H1 (cell line): ENCODE data around the gene CNST. TPM values are rescaled to one million over a fixed set of nuclear protein-coding genes. Genes with fewer than 3 reads are reported as not detected.

ENCODE experiments used
- CTCF ChIA-PET: fragments of 300-600 bp; sonication (Branson Sonifier 250); formaldehyde crosslinking; loops from one replicate; lab custom pipeline; 2021; ENCODE audit not compliant: partially characterized antibody; lab: Charles Lee
- POLR2A ChIA-PET: fragments of 300-600 bp; sonication (Branson Sonifier 250); formaldehyde crosslinking; loops from one replicate; lab custom pipeline; 2021; ENCODE audit warnings: inconsistent platforms; ENCODE audit not compliant: partially characterized antibody; lab: Charles Lee
- DNase-seq, 2 experiments: peaks; one replicate each; pipeline versions ENCODE4 v3.0.0 to v3.0.0-alpha.2; 2010 to 2022; ENCODE audit warnings: low spot score in 2 of 2, low read depth in 1 of 2, mixed read lengths in 1 of 2
- FAIRE-seq: peaks from 2 replicates; lab custom pipeline; 2011; peaks lifted over from hg19 to GRCh38; lab: Jason Lieb, UNC
- H2AFZ ChIP-seq: 2 replicates; pipeline ENCODE4 v1.8.1; 2012; ENCODE audit warnings: low read length, inconsistent platforms
- H2AK5ac ChIP-seq: 2 replicates; pipeline ENCODE4 v1.6.1; 2013; ENCODE audit warnings: low read depth, low read length
- H2BK120ac ChIP-seq: replicated peaks from 2 replicates; pipeline ENCODE3; 2013; ENCODE audit warnings: low read depth, low read length, inconsistent platforms
- H2BK12ac ChIP-seq: 2 replicates; pipeline ENCODE4 v1.6.1; 2013; ENCODE audit warnings: low read depth, low read length
- H2BK15ac ChIP-seq: 2 replicates; pipeline ENCODE4 v1.6.1; 2013; ENCODE audit warnings: low read length
- H2BK20ac ChIP-seq: 2 replicates; pipeline ENCODE4 v1.6.1; 2013; ENCODE audit warnings: low read length
- H2BK5ac ChIP-seq: 2 replicates; pipeline ENCODE4 v1.6.1; 2013; ENCODE audit warnings: low read depth, low read length
- H3K14ac ChIP-seq: 2 replicates; pipeline ENCODE4 v1.6.1; 2013; ENCODE audit warnings: inconsistent platforms; ENCODE audit not compliant: insufficient read length
- H3K18ac ChIP-seq: 2 replicates; pipeline ENCODE4 v1.6.1; 2013; ENCODE audit warnings: low read length; ENCODE audit errors: extremely low read depth
- H3K23ac ChIP-seq: 2 replicates; pipeline ENCODE4 v1.6.1; 2013; ENCODE audit warnings: inconsistent platforms; ENCODE audit not compliant: insufficient read length
- H3K23me2 ChIP-seq: 2 replicates; pipeline ENCODE4 v1.6.1; 2013; ENCODE audit warnings: low read depth, low read length
- H3K27ac ChIP-seq: 2 replicates; pipeline ENCODE4 v1.6.1; 2011; ENCODE audit warnings: low read depth, low read length, inconsistent platforms
- H3K27me3 ChIP-seq, 4 experiments: replicated peaks in 1 of 4; 1 replicate in 1 of 4; 2 replicates in 3 of 4; pipeline versions ENCODE4 v1.6.1 to v1.8.1; 2011 to 2013; ENCODE audit warnings: low read length in 3 of 4, mild to moderate bottlenecking in 3 of 4, inconsistent platforms in 2 of 4, mixed read lengths in 2 of 4, moderate library complexity in 1 of 4; ENCODE audit not compliant: control insufficient read depth in 3 of 4, insufficient read depth in 3 of 4; ENCODE audit errors: extremely low read depth in 1 of 4
- H3K36me3 ChIP-seq, 4 experiments: 2 replicates each; pipeline versions ENCODE4 v1.6.1 to v1.8.1; 2011 to 2013; ENCODE audit warnings: mild to moderate bottlenecking in 4 of 4, low read length in 3 of 4, moderate library complexity in 2 of 4, control low read depth in 1 of 4, inconsistent platforms in 1 of 4; ENCODE audit not compliant: insufficient read depth in 4 of 4, control insufficient read depth in 2 of 4
- H3K4ac ChIP-seq: replicated peaks from 2 replicates; pipeline ENCODE3; 2013; ENCODE audit warnings: low read length, low read depth, mixed read lengths, inconsistent platforms; ENCODE audit not compliant: insufficient read length
- H3K4me1 ChIP-seq, 4 experiments: replicated peaks in 1 of 4; 1 replicate in 1 of 4; 2 replicates in 3 of 4; pipeline versions ENCODE4 v1.6.1 to v1.8.1; 2011 to 2013; ENCODE audit warnings: low read length in 3 of 4, inconsistent platforms in 2 of 4, mixed read lengths in 1 of 4; ENCODE audit not compliant: insufficient read depth in 4 of 4, control insufficient read depth in 3 of 4
- H3K4me2 ChIP-seq, 2 experiments: 2 replicates each; pipeline versions ENCODE4 v1.6.1 to v1.8.1; 2011 to 2013; ENCODE audit warnings: low read depth in 2 of 2, low read length in 2 of 2, control low read depth in 1 of 2, inconsistent platforms in 1 of 2, mild to moderate bottlenecking in 1 of 2; ENCODE audit not compliant: insufficient read depth in 1 of 2
- H3K4me3 ChIP-seq, 4 experiments: fragments of 200-600, 300-600 bp in 1 of 4; sonication (generic), shearing (Covaris generic), sonication (Bioruptor Twin) in 1 of 4; 2 replicates each; pipeline versions ENCODE4 v1.5.1 to v1.8.1; 2011 to 2016; ENCODE audit warnings: low read length in 4 of 4, low read depth in 3 of 4, control low read depth in 2 of 4, inconsistent platforms in 2 of 4, mild to moderate bottlenecking in 2 of 4, mixed read lengths in 1 of 4, moderate library complexity in 1 of 4; ENCODE audit not compliant: insufficient read depth in 2 of 4; ENCODE audit errors: extremely low read depth in 1 of 4
- H3K56ac ChIP-seq: replicated peaks from 2 replicates; pipeline ENCODE3; 2013; ENCODE audit warnings: low read depth, mild to moderate bottlenecking, mixed read lengths, low read length, inconsistent platforms; ENCODE audit not compliant: insufficient read length
- H3K79me1 ChIP-seq: 2 replicates; pipeline ENCODE4 v1.6.1; 2013; ENCODE audit warnings: low read depth, low read length, control low read depth
- H3K79me2 ChIP-seq, 2 experiments: 2 replicates each; pipeline versions ENCODE4 v1.6.1 to v1.8.1; 2012 to 2013; ENCODE audit warnings: low read length in 2 of 2, mild to moderate bottlenecking in 2 of 2, inconsistent platforms in 1 of 2; ENCODE audit not compliant: insufficient read depth in 2 of 2, control insufficient read depth in 1 of 2
- H3K9ac ChIP-seq, 4 experiments: replicated peaks in 1 of 4; 1 replicate in 1 of 4; 2 replicates in 3 of 4; pipeline versions ENCODE4 v1.6.1 to v1.8.1; 2011 to 2013; ENCODE audit warnings: low read depth in 3 of 4, low read length in 3 of 4, control low read depth in 2 of 4, mild to moderate bottlenecking in 2 of 4, moderate library complexity in 2 of 4, inconsistent platforms in 1 of 4; ENCODE audit errors: extremely low read depth in 1 of 4
- H3K9me3 ChIP-seq, 2 experiments: 2 replicates each; pipeline versions ENCODE4 v1.6.1 to v1.8.1; 2012 to 2013; ENCODE audit warnings: mild to moderate bottlenecking in 2 of 2, moderate library complexity in 2 of 2, control low read depth in 1 of 2, inconsistent platforms in 1 of 2, low read depth in 1 of 2, low read length in 1 of 2, mixed read lengths in 1 of 2; ENCODE audit not compliant: insufficient read depth in 2 of 2
- H4K20me1 ChIP-seq, 2 experiments: replicated peaks in 1 of 2; 2 replicates each; pipeline versions ENCODE3 to v1.8.1; 2011 to 2013; ENCODE audit warnings: inconsistent platforms in 2 of 2, low read length in 2 of 2, mild to moderate bottlenecking in 1 of 2; ENCODE audit not compliant: insufficient read depth in 2 of 2, control insufficient read depth in 1 of 2
- H4K5ac ChIP-seq: 2 replicates; pipeline ENCODE4 v1.6.1; 2013; ENCODE audit warnings: low read length, low read depth, mixed read lengths, inconsistent platforms; ENCODE audit not compliant: insufficient read length
- H4K8ac ChIP-seq: 2 replicates; pipeline ENCODE4 v1.8.0; 2013; ENCODE audit warnings: mild to moderate bottlenecking, moderate library complexity, low read length, inconsistent platforms; ENCODE audit not compliant: insufficient read depth; ENCODE audit errors: extremely low read depth
- H4K91ac ChIP-seq: replicated peaks from 2 replicates; pipeline ENCODE3; 2013; ENCODE audit warnings: low read length, mixed read lengths, inconsistent platforms; ENCODE audit not compliant: insufficient read length
- ATF2 ChIP-seq: IDR thresholded peaks from 2 replicates; pipeline ENCODE4 v1.6.1; 2012; ENCODE audit warnings: low read length, inconsistent platforms
- BCL11A ChIP-seq, 2 experiments: IDR thresholded peaks; one replicate each; pipeline ENCODE4 v1.6.1; 2011; ENCODE audit warnings: low read depth in 2 of 2, low read length in 2 of 2, mild to moderate bottlenecking in 2 of 2
- CBX8 ChIP-seq: fragments of 300-800, 300-1000 bp; sonication (generic); IDR thresholded peaks from 2 replicates; pipeline ENCODE4 v1.7.1; 2016; ENCODE audit warnings: low read depth, low read length, borderline replicate concordance
- CEBPB ChIP-seq: IDR thresholded peaks from 2 replicates; pipeline ENCODE4 v1.6.1; 2012; ENCODE audit warnings: low read depth, low read length
- HDAC2 ChIP-seq, 2 experiments: fragments of 300-600 bp in 1 of 2; sonication (generic) in 1 of 2; IDR thresholded peaks; 2 replicates each; pipeline ENCODE4 v1.6.1; 2011 to 2012; ENCODE audit warnings: low read depth in 2 of 2, low read length in 2 of 2, mild to moderate bottlenecking in 2 of 2, moderate library complexity in 2 of 2, borderline replicate concordance in 1 of 2, inconsistent platforms in 1 of 2
- HDAC6 ChIP-seq: IDR thresholded peaks from one replicate; pipeline ENCODE4 v1.7.1; 2012; ENCODE audit warnings: low read depth, mild to moderate bottlenecking, inconsistent platforms, low read length, moderate library complexity
- KDM5A ChIP-seq: fragments of 200-600 bp; IDR thresholded peaks from 2 replicates; pipeline ENCODE4 v1.7.1; 2012; ENCODE audit warnings: mild to moderate bottlenecking, low read length, inconsistent platforms, mixed read lengths
- PHF8 ChIP-seq: fragments of 200-600 bp; sonication (generic); conservative IDR thresholded peaks from 2 replicates; pipeline ENCODE4 v1.7.1; 2012; ENCODE audit warnings: low read depth, mild to moderate bottlenecking, inconsistent platforms, low read length, moderate library complexity
- POU5F1 ChIP-seq: IDR thresholded peaks from 2 replicates; pipeline ENCODE4 v1.6.1; 2011; ENCODE audit warnings: low read depth, mild to moderate bottlenecking, low read length, moderate library complexity
- RAD21 ChIP-seq, 2 experiments: IDR thresholded peaks in 1 of 2; conservative IDR thresholded peaks in 1 of 2; 2 replicates each; pipeline ENCODE4 v1.6.1; 2011; ENCODE audit warnings: low read depth in 2 of 2, low read length in 2 of 2, improper control_type of control experiment in 1 of 2, inconsistent platforms in 1 of 2, mild to moderate bottlenecking in 1 of 2, moderate library complexity in 1 of 2
- TAF1 ChIP-seq: IDR thresholded peaks from 2 replicates; pipeline ENCODE4 v1.6.1; 2011; ENCODE audit warnings: mild to moderate bottlenecking, low read depth, low read length
- TAF7 ChIP-seq: optimal IDR thresholded peaks from 2 replicates; pipeline ENCODE3; 2011; ENCODE audit warnings: low read depth, mild to moderate bottlenecking, inconsistent platforms, low read length, moderate library complexity, borderline replicate concordance
- TCF12 ChIP-seq: IDR thresholded peaks from 2 replicates; pipeline ENCODE4 v1.6.1; 2011; ENCODE audit warnings: low read depth, mild to moderate bottlenecking, low read length
- WGBS, 2 experiments: shearing (Covaris generic) in 1 of 2; methylation state at CpG; one replicate each; pipeline versions ENCODE4 v1.1.6 to v1.1.7; 2013 to 2015; ENCODE audit warnings: low lambda C conversion rate in 2 of 2, mixed read lengths in 2 of 2, inconsistent platforms in 1 of 2, low coverage in 1 of 2, missing lambda C conversion rate in 1 of 2; ENCODE audit not compliant: insufficient replicate concordance in 2 of 2, insufficient coverage in 1 of 2, insufficient read length in 1 of 2; ENCODE audit errors: extremely low coverage in 1 of 2, missing lambda C conversion rate in 1 of 2; 5-methylcytosine and 5-hydroxymethylcytosine counted together
- polyA plus RNA-seq, 7 experiments: library from polyadenylated mRNA; depleted of rRNA in 3 of 7; stranded (reverse) in 5 of 7; unstranded in 2 of 7; fragments of >200 nt in 5 of 7; fragments of 200-250 nt in 2 of 7; gene quantifications; 1 replicate in 5 of 7; 2 replicates in 1 of 7; 4 replicates in 1 of 7; pipeline versions ENCODE4 v1.2.1 to v1.2.3, GENCODE V29; 2011 to 2013; ENCODE audit warnings: missing spikeins in 2 of 7, mixed read lengths in 2 of 7
- total RNA-seq: library from RNA; stranded (reverse); fragmentation: NEBNext Ultra II Directional; extraction: Animal tissue kit (Norgen Biotek cat#: 25700); gene quantifications from 2 replicates; pipeline ENCODE4 v1.2.1, GENCODE V29; 2021

CNST gene
- total and polyA plus RNA-seq, 2 of the 8 experiments (the other 6 are each of a cell fraction or from before 2014, with no cell fraction given), result 5.3 to 21.3 TPM

- H4K5ac ChIP-seq, result no peak overlapping the region
- no peak overlapping the region for H3K23ac ChIP-seq
- no peak overlapping the region for H2BK15ac ChIP-seq
- H3K79me2 ChIP-seq, result no peaks in the 10 kb centered on the region
- H4K8ac ChIP-seq, result no peak overlapping the region
- no peak overlapping the region for H2BK5ac ChIP-seq
- H3K4ac ChIP-seq, result no peak overlapping the region
- no peak overlapping the region for H3K4me3 ChIP-seq
- no peaks in the 10 kb centered on the region for H3K9me3 ChIP-seq
- DNase-seq (no peak), FAIRE-seq (no peak)
- H3K36me3 ChIP-seq, result no peaks in the 10 kb centered on the region
- no peak overlapping the region for H2AK5ac ChIP-seq
- no peak overlapping the region for H4K91ac ChIP-seq
- no peak overlapping the region for H3K27ac ChIP-seq
- no peak overlapping the region for H2BK120ac ChIP-seq
- no peaks in the 10 kb centered on the region for H3K4me1 ChIP-seq
- no peak overlapping the region for H3K56ac ChIP-seq
- no peaks in the 10 kb centered on the region for H3K27me3 ChIP-seq
- no peak overlapping the region for H3K18ac ChIP-seq
- no peaks in the 10 kb centered on the region for H3K23me2 ChIP-seq
- H3K79me1 ChIP-seq, result no peaks in the 10 kb centered on the region
- H3K4me2 ChIP-seq, result no peak overlapping the region
- WGBS, 2 experiments, result 92% methylated on average over 8 of the region's 8 CpGs; no CpG with 5 or more reads in 1 of the 2 experiments
- POLR2A ChIA-PET, result no interaction called here
- CTCF ChIA-PET, result interaction anchor here (0.6 to 1.1 kb wide), 2 partner anchors 14 to 166 kb away, joined by 3 to 5 read pairs; no protein-coding TSS in a partner anchor
- no peak overlapping the region for H2AFZ ChIP-seq
- H4K20me1 ChIP-seq, result no peaks in the 10 kb centered on the region
- H2BK20ac ChIP-seq, result no peak overlapping the region
- H2BK12ac ChIP-seq, result no peak overlapping the region
- H3K14ac ChIP-seq, result no peak overlapping the region
- no peak overlapping the region for H3K9ac ChIP-seq
- TF ChIP-seq HDAC6 (no peak), ATF2 (no peak), CEBPB (no peak), TAF7 (no peak), KDM5A (no peak), CBX8 (no peak), TCF12 (no peak), BCL11A (IDR thresholded peaks at IDR 0.05; ENCODE audit: low read depth in 2 of 2, low read length in 2 of 2) (no peak), RAD21 (IDR thresholded peaks at IDR 0.05 in 1 of 2, conservative IDR thresholded peaks at IDR 0.05 in 1 of 2; ENCODE audit: low read depth in 2 of 2, low read length in 2 of 2) (no peak), POU5F1 (no peak), HDAC2 (IDR thresholded peaks at IDR 0.05; ENCODE audit: borderline replicate concordance in 1 of 2, low read depth in 2 of 2, low read length in 2 of 2) (no peak), TAF1 (no peak), PHF8 (no peak)
These were observed 137.3 kb downstream of the CNST start for GRCh38 chr1:246703581-246703980.
